Activated CD4-positive, alpha-beta T cell treated with anti-CD3 and anti-CD28 coated beads, Interleukin-2, Interleukin-4, amounts not matched to agents 100 ng/mL and 50 ng/mL, durations not matched to agents 16 hours and 8 hours (primary cell): ENCODE results near the gene CRCP.

Experiments used
- DNase-seq: peaks from one replicate; pipeline ENCODE4 v3.0.0-alpha.2; 2020; ENCODE audit warnings: low spot score

CRCP gene

GRCh38 chr7:66189695-66190503 is 75.3 kb downstream of the CRCP start:
- DNase-seq = no peak

GRCh38 chr7:66190504-66190857 is 75.8 kb downstream of the CRCP start:
- DNase-seq = no peak

GRCh38 chr7:66193146-66193725 is 78.6 kb downstream of the CRCP start:
- no peak for DNase-seq

- no peak for DNase-seq
Observed at GRCh38 chr7:66198469-66198868, 83.8 kb downstream of the CRCP start.

GRCh38 chr7:66198956-66199355 is 84.3 kb downstream of the CRCP start:
- DNase-seq = no peak

GRCh38 chr7:66202441-66202840 is 87.8 kb downstream of the CRCP start:
- no peak for DNase-seq
